HG03139 (cell line): ENCODE measurements around the gene RBM45.
A peak's percentile ranks its signal among the peaks of the same experiment; 100 is the strongest.
"Not testable (repeated sequence)": the region's sequence is repeated elsewhere in the genome, so short reads cannot be mapped to it uniquely, and the experiment has no call there.

Experiments used
- ATAC-seq: cut with Tn5 transposase; IDR thresholded peaks from one replicate; pipeline ENCODE4 v1.9.1; 2021; ENCODE audit not compliant: unreplicated experiment

Gene RBM45

DNA sequence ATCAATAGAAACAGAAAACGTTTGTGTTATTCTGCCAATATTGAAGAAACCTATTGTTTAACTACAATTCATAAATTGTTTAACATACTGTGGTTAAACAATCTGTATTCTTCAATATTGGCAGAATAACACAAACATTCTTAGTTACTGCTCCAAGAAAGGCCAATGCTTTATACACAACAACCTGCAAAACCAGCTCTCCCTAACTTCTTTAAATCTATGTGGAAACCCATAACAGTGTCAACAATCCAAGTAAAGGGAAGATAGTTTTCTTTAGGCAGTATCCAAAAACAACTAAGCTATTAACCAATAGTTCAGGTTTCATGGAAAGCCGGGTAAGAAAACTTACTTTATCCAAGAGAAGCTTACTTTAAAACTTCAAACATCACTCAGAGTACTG is 6.2 kb upstream of the RBM45 start:
- no peak for ATAC-seq

DNA sequence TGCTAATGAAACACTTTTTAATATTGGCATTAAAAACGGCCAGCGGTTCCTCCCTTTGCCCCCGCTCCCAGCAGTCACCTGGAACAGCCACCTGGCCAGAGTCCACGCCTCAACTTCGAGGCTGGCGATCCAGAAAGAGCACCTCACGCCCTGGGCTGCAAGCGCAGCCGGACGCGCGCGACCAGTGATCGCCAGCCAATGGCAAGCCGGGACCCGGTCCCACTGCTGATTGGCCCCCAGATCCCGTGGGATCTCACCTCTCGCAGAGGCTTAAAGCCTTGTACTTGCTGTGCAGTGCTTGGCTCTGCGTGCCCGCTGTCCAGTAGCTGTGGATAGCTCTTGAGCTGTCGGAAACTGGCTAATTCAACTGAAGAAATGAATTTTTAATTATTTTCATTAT is 4.1 kb upstream of the RBM45 start:
- no peak for ATAC-seq

DNA sequence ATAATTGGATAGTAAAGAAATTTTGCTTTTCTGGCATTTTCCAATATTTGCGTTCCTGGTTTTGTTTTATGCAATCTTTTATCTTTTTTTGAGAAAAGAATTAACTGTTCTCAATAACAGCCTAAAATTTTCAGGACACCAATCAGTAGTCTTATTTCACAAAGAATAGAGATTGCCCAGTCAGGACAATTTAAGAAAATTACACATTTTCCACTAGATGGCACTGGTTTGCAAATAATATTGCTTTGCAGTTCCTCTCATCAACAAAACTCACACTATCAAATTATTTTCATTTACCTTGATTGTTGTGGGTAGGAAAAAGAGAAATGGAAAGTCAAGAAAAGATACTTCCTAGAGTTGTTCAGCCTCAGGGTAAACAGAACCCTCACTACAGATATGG is 2.4 kb upstream of the RBM45 start:
- ATAC-seq = no peak

DNA sequence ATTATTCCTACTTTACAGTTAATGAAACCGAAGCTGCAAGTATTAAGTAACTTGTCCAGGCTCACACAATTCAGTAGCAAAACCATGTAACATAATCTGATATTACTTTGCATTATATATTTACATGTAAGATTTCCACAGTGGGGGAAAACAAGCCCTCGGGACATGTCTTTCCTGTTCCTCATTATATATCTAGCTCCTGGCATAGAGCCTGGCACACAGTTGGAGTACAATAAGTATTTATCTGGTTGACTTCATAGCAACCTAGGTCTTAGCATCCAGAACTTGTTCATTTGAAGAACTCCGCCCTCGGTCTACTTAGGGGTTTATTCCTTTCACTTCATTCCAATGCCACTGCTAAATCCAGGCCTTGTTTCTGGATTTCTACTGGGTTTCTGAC is 1.6 kb upstream of the RBM45 start:
- no peak for ATAC-seq

DNA sequence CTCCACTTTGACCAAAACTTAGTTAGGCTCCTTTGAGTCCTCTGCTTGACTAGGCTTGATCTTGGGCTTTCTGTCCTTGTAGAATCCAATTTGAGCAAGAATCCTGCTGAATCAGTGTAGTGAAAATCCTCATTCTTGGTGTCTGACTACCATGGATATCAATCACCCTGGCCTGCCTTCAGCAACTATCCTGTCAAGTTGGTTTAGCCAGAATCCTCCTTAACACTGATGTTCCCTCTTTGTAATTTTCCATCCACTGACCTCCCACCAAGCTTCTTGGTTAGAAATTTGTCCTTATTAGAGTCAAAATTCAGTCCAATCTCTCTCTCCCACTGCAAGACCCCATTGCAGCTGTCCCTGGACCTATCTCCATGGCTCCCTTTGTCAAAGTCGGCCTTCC is 494 bp upstream of the RBM45 start:
- ATAC-seq = peak; percentile 1

DNA sequence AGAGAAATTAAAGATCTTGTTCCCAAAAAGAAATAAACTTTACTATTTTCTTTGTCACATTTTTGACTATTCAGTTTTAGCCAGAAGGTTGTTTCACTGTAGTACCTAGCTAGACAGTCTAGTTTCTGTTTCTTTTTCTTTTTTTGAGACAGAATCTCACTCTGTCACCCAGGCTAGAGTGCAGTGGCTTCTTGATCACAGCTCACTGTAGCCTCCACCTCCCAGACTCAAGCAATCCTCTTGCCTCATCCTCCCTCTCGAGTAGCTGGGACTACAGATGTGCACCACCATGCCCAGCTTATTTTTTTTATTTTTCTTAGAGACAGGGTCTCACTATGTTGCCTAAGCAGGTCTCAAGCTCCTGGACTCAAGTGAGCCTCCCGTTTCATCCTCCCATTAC is 2.2 kb downstream of the RBM45 start:
- peak; percentile 26 for ATAC-seq

DNA sequence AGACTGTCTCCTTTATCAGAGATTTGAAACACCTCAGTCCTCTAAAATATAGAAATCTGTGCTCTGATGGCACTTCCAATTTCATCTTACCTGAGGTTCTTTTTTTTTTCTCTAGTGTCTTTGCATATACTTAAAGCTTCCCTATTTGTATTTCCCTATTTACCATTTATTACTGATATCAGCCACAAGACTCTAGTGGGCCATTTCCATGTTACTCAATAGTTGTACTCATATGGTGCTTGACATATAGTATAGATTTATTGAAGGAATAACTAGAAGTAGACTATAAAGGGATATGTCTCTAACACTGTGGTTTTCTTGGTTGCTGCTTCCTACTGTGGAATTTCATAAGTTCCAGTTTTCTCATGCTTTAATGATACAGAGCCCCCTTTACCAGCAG is 3.0 kb downstream of the RBM45 start:
- no peak for ATAC-seq

DNA sequence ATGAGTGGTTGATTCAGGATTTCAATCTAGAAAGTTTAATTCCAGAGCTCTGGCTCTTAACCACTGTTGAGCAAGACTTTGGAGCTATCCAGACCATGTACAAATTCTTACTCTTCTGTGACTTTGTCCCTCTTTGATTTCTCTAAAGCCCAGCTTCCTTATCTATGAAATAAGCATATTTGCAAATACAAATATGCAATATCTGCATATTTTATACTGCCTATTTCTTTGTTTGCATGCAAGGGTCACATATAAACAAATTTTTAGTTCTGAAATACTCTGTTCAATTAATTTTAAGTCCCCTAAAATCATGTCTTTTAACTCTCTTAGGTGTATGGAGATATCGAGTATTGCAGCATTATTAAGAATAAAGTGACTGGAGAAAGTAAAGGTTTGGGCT is 5.5 kb downstream of the RBM45 start:
- ATAC-seq = no peak

DNA sequence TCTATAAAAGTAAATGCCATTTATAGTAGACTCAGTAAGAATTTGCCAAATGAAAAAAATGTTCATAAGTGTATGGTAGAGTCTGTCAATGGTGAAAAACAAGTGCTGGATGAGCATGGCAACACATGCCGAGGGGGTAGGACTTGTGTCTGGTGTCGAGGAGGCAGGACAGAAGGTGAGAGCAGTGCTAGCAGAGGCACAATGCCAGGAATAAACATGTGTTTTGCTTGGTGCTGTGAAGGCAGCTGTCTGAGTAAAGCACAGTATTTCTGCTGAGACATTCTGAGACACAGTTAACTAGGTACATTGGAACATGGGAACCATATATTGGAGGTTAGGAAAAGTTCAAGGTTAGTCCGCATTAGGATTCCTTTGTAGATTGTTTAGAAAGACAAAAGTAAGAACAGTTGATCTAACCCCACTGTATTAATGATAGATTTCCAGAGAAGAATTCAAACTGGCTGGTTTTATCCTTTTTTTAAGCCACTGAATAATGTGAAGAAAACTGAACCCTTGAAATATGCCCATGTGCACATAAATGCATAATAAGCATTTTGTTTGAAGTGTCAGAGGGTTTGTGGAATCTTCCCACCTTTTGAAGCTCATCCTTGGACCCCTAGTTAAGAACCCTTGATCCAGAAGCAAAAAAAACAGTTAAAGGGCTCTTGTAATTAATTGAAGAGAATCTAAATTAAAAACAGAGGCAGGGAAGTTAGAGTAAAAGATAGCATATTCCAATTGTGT is 7.1 kb downstream of the RBM45 start:
- ATAC-seq = no peak

DNA sequence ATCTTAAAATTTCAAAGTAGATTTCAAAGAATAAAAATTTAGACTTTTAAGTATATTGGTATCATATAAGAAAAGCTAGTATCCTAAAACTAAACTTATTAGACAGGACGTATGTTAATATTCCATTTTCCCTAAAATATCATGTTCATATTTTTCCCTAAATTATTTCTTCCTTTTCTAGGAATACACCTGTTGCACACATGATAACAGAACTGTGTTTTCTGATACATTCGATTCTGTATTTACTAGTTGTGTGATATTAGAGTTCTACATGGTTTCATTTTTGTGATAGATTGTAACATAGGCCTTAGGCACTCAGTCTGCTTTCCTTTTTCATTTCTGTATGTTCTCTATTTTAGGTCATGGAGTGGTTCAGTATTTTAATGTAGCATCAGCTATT is 10.9 kb downstream of the RBM45 start:
- ATAC-seq = no peak

DNA sequence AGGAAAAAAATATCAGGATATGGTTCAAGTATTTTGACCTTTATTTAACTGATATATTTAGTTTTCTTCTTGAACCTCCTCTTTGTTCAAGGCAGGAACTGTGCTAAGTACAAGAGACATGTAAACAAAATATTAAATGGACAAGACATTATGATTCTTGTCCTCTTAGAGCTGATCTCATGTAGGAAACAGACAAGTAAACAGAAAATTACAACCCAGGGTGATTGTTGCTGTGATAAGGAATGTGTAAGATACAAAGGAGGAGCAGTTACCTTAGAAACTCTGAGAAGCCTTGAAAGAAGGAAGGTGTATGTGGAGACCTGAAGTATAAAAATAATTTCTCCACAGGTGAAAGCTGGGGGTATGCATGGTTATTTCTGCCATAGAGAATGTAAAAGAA is 12.9 kb downstream of the RBM45 start:
- no peak for ATAC-seq

DNA sequence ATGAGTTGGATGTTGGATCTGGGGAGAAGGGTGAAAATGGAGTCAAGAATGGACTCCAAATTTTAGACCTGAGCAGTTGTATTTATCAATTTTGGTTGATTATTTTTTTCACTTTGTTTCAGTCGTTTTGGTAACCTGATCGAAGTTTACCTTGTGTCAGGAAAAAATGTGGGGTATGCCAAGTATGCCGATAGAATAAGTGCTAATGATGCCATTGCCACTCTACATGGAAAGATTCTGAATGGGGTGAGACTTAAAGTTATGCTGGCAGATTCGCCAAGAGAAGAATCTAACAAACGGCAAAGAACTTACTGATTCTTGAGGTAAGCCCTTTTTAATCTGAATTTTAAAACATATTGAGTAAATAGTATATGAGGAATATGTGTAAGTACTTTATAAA is 13.6 kb downstream of the RBM45 start:
- ATAC-seq = no peak

DNA sequence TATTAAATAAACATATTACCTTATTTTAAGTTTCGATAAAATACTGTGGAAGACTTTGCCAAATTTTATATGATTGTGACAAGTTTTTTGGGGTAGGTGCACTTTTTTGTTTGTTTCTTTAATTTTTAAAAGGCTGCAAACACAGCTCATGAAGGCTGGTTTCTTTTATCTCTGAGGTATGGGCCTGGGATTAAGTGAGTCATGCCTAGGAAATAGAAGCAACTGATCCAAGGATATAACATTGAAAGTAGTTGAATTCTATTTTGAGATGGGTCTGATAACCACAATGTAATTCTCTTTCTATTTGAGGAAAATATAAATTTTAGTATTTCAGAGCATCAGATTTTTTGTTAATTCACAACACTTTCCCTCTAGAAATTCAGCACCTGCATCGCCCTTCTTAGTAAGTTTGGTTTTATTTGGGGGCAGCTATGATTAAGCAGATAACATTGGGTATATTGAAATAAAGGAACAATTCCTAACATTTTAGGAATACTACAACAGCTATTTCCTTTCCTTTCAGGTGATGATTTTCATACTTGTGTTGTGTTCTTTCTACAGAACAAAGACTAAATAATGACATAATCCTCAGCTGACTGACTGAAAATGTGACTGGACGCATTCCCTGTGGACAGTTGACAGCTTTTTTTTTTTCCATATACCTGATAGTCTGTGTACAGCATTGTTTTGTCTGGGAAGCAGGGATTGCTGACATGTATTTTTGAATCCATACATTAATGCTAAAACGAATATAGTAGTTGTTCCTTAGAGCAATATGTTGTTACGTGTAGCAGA is 16.8 kb downstream of the RBM45 start:
- ATAC-seq = no peak

DNA sequence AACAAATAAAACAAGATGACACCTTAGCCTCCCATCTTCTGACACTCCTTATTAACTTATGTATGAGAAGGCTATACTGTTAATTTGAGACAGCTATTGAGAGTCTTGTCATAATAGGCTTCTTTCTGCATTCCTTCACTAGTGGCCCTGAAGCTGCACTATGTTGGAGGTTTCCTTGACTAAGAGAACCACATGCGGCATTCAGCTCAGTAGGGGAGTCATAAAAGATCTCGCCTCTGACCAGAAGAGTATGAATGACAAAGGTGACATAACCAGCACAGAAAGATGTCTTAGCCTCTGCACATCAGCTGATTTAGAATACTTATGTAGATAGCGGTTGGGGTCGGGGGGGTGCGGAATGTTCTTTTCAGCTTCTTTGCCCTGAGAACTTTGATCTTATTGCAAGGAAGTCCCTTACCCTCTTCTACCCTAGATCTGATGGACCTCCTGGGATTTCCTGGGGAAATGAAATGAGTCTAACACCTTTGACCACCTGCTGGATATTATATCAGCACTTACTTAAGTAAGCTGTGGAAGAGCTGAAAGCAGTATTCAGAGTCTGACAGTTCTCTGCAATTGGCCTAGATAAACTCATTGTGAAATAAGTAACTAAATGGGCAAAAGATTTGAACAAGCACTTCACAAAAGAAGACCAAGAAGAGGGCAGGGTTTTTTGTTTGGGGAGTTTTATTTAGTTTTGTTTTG is 24.2 kb downstream of the RBM45 start:
- ATAC-seq = no peak

DNA sequence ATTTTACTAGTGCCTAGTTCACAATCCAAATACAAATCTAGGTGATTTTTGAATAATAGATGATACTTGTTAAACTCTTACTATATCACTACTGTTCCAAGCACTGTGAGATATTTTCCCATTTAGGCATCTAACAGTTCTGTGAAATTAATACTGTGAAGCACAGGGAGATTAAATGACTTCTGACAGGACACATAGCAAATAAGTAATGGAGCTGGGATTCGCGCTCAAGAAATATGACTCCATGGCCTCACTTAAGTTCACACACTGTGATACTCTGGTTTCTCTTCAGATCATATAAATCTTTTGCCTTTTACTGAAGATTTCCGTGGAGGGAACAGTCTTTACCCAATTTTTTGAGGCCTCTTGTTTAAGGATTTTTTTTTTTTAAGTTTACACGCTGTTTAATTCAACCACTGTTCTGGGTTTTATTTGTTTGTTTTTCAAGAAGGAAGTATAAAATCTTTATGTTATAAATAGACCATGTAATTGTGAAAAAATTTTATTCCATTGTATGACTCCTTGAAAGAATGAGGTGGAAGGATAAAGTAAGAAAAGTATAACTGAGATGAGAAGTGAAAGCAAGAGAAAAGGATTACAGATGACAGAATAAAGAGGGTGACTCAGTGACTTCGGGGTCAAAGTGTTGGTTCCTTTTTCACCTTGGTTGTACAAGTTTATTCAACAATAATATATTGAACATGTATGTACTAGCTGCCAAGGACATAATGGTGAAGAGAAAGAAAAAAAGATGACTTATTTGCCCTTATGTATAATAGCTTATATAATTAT is 30.2 kb downstream of the RBM45 start:
- ATAC-seq = no peak

DNA sequence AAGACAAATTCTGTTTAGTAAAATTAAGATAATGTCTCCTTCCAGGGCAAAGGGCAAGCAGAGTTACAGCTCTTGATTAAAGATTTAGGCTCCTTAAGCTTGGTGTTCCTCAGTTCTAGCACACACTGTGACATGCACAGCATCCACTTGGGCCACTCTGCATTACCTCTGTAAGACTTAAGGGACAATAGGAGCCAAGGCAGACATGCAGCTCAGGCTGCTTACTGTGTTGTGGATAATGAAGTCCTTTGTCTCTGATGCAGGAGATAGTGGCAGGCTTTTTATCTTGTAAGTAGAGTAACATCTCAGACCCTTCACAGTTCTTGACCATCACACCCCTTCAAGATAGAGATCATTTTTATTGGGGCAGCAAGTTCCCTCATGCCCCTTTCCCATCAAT is 31.2 kb downstream of the RBM45 start:
- ATAC-seq = no peak

DNA sequence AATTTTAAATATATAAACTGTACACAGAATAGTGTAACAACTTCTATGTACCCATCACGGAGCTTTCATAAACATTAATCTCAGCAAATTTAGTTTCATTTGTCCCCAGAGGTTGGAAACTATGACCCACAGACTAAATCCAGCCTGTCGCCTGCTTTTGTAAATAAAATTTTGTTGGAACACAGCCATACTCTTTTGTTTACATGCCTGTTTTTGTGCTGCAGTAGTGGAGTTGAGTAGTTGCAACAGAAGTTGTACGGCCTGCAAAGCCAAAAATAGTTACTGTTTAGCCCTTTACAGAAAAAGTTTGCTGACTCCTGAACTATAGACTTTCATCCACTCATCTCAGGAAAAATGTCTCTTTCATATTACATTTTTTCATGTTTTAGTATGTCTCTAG is 39.8 kb downstream of the RBM45 start:
- no peak for ATAC-seq

DNA sequence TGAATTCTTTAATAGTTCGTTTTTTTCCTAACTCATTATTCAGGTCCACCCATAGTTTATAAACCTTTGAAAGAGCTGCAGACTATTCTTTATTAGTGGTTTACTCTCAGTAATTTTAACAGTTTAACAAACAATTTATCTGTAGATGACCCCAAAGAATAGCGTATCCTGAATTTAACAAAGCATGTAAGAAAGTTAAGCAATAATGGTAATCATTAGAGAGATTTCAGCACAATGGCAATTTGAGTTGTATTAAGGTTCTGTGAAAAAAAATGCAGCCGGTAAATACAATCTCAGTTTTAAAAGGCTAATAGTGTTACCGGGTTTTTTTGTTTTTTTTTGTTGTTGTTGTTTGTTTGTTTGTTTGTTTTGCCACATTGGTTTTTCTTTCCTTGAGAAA is 40.3 kb downstream of the RBM45 start:
- no peak for ATAC-seq

DNA sequence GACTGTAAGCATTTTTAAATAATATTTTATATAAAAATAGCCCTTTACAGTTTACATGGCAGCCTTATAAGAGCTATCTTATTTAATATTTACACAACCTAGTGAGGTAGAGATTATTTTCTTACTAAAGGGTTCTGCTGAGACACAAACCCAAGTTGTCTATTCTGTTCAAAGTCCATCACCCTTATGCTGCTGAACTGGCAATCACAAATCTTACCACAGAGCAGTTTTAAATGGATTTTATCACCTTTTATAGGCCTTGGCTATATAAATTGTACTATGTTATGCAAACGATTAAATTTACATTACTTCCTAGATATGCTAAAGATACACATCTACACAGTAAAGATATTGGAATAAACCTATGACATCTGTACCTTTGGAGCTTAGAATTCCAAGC is 40.7 kb downstream of the RBM45 start:
- no peak for ATAC-seq

DNA sequence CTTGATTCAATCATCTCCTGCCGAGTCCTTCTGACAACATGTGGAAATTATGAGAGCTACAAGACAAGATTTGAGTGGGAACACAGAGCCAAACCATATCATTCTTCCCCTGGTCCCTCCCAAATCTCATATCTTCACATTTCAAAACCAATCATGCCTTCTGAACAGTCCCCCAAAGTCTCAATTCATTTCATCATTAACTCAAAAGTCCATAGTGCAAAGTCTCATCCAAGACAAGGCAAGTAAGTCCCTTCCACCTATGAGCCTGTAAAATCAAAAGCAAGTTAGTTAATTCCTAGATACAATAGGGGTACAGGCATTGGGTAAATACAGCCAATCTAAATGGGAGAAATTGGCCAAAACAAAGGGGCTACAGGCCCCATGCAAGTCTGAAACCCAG is 41.6 kb downstream of the RBM45 start:
- ATAC-seq = not testable (repeated sequence)

DNA sequence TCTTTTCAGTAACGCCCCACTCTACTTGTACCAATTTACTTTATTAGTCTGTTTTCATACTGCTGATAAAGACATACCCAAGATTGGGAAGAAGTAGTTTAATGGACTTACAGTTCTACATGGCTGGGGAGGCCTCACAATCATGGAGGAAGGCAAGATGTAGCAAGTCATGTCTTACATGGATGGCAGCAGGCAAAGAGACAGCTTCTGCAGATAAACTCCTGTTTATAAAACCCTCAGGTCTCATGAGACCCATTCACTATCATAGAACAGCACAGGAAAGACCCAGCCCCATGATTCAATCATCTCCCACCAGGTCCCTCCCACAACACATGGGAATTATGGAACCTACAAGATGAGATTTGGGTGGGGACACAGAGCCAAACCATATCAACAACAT is 43.3 kb downstream of the RBM45 start:
- ATAC-seq = no peak
